GM18867 (cell line): ENCODE data around the gene GNAT3.

Experiments used
- ATAC-seq: cut with Tn5 transposase; IDR thresholded peaks from one replicate; pipeline ENCODE4 v1.9.1; 2021; ENCODE audit warnings: mild to moderate bottlenecking, moderate library complexity; ENCODE audit not compliant: unreplicated experiment

GNAT3 gene

DNA sequence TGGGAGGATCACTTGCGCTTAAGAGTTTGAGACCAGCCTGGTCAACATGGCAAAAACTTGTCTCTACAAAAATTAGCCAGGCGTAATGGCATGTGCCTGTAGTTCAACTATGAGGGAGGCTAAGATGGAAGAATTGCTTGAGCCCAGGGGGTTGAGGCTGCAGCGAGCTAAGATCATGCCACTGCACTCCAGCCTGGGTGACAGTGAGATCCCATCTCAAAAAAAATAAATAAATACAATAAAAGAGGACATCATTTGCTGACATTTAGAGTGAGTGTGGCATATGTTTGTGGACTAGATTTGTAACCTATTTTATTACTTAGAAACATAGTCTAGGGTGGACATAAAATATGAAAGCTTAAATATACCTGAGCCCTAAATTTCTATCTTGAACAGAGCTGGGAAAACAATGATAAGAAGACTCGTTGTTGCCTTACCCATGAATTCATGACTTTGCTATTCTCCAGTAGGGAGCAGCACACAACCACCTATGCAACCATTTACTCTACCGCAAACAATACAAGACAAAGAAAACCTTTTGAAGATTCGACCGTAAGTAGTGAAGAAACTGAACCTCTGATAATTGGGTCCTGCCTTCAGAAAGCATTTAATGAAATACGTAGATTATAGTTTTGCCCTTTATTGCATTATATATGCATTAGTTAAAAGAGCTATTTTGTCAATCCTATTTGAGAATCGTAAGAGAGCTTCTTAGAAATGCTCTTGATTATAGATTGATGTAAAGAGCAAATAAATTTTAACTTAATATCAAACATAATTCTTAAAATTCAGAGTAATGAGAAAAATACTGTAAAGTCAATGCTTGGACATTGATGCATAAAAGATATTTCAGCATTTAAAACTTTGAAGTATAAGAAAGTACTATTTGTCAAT lies 83.5 kb downstream of the GNAT3 start:
- ATAC-seq: no peak

DNA sequence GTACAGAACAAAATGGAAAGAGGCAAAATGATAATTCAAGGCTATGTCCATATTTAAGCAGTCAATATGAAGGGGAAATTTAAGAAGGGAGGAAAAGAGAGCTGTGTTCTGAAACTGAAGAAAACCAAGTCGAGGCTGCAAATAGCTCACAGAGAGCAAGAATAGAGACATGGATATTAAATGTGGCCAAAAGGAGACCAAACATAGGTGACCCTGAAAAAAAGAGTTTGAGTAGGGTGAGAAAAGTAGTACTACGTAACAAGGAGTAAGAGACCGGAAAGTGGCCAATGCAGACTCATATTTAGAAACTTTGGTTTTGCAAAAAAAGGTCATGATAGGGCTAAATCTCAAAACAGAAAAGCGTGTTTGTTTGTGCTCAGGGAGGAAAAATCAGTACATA lies 84.6 kb downstream of the GNAT3 start:
- ATAC-seq: no peak

DNA sequence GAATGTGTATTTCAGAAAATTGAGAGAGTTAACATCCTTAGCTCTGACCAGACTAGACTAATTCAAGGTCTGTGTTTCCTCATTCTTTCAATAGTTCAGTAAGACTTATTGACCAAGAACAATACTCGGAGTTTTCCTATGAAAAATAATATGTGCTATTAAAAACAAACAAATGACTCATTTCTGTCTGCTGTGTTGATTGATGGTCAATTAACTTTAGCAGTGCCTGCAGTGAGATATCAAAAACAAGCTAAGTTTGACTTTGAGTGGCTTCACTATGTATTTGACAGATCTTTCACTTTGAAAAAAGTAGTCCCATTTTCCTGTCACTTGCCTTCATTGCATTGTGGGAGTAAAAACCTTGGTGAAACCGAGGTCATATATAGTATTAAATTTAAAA lies 91.0 kb downstream of the GNAT3 start:
- ATAC-seq: no peak

DNA sequence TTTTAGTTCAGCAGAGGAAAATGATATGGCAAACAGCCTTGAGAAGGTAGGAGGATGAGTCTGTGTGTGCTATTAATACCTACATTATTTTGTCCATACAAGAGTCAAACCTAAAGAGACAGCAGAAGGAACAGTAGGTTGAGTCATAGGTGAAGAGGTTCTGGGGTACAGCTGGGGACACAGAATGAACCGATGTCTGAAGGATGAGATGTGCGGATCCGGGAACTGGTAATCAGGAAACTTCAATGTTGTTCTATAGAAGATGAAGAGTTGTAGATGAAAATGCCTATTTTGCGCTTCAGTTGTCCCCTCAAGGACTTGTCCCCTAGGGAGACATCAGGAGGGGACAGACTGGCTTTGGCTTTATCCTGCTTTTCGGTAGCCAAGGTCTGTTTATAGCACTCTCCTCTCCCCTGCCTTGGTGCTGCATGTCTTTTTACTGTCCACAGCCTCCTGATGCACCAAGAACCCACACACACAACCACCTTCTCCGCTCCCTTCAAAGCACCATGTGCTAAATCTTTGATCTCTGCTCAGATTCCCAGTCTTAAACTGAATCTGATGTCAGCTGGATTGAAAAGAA lies 94.6 kb downstream of the GNAT3 start:
- ATAC-seq: no peak

DNA sequence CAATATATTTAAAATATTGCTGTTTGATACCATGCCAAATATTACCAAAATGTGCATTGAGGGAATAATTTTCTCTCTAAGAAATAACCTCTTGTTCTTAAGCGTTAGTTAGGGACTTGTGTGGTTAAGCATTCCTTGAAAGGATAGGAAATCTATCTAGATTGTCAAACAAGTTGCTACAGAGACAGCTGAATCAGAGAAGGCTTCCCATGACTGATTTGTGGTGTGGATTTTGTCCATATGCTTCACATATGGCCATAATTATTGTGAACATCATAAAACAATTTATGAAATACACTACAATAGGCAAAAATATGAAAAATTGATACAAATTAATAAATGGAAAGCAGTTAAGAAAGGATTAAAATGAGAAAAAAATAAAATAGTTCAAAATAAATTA lies 96.3 kb downstream of the GNAT3 start:
- no peak for ATAC-seq

DNA sequence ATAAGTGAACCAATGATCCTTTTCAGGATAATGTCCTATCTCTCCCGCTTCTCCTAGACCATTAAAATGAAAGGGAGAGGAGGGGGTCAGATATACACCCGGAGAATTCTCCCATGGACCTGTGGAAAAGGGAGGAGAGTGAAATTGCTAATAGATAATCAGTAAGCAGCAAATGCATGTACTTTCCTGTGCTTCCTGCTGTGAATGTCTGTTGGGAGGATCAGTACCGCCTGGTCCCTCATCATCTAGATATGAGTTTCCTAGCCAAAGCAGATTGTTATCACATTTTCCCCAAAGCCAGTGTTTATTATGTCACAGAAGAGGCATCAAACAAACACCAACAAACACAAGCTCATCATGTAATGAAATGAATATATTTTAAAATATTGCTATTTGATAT lies 96.8 kb downstream of the GNAT3 start:
- no peak for ATAC-seq

DNA sequence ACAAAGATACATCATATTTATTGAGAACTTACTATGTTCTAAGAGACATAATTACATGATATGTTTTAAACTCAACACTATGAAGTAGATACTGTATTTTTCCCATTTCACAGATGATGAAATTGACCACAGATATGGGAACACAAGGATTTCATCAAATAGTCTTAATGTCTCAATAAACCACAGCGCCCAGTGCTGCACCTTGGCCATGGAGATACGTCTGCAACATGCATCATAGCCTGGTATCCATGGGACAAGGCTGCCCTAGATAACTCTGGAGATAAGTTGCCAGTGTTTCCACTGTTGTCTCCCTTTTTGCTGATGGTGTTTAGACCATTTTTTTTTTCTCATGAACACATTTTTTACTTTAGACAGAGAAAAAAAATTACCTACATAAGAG lies 97.5 kb downstream of the GNAT3 start:
- ATAC-seq: no peak

DNA sequence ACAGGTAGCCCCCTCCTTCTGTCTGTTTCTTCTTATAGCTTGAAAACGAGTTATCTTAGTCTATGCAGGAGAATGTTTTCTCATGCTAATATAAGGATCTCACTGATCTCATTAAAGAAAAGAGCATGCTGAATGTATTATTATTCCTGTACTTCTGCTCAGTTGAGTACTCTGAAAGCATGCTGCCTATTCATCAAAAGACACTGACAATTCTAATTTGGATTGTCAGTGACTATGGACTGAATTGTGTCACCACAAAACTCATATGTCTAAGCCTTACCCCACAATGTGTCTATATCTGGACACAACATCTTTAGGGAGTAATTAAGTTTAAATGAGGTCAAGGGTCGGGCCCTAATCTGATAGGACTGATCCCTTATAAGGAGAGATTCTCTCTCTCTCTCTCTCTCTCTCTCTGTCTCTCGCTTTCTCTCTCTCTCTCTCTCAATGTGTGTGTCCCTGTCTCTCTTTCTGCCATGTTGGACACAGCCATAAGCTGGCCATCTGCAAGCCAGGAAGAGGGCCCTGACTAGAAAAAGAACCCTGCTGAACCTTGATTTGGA lies 98.4 kb downstream of the GNAT3 start:
- no peak for ATAC-seq

DNA sequence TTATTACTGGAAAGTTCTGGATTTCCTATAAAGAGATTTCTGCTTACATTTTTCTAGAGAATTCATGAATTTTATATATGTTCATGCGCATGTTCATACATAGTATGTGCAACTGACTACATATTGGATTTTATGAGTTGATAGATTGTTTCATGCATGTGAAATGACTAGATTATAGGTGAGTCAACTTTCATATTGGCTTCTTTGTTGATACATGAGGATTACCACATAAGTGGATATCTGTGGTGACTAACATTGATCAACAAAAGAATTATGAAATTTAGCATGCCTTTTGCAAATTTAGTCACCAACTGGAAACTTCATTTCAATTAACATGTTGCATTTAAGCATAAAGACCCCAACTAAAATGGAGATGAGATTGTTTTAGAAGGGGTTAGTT lies 99.0 kb downstream of the GNAT3 start:
- ATAC-seq: no peak

DNA sequence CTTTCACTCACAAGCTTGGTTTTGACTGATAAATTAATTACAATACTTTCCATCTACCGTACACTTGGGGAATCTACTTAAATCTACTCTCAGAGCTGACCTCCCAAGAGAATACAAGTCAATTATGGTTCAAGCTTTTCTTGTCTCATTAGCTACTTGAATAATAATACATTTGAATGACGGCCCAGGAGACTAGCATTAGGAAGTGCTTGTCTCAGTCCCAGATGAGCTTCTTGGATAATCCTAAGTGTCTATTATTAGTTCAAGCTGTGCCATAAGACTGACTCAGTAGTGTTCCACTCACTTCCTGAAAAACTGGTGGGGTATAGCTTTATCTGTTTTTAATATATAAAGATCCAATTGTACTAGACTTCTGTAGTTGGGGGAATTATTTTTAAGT lies 100.2 kb downstream of the GNAT3 start:
- no peak for ATAC-seq

DNA sequence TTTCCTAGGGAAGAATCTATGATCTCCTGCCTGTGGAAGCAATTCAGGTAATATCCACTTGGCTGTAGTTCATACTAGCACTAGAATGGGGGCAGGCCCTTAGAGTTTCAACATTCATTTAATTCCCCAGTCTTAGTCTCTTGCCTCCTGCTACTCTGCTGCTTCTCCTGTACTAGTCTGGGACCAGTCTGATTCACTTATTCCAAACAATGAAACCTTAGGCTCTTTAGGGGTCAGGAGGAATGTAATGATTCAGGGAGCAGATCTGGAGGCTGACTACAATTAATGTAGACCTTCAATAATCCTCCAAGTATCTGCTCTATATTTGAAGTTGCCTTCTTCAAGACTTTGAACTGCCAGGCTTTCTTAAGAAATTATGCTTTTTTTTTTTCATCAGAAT lies 101.8 kb downstream of the GNAT3 start:
- ATAC-seq: no peak
